MM.1S (cell line): ENCODE data around the gene TLE3.

Experiments
- DNase-seq: peaks from one replicate; pipeline ENCODE4 v3.0.0-alpha.2; 2015
- H2AFZ ChIP-seq: fragments of 300-600 bp; sonication (generic); 2 replicates; pipeline ENCODE4 v1.6.0; 2016; ENCODE audit warnings: antibody characterized with exemption, low read length
- H3F3A ChIP-seq: fragments of 300-600 bp; sonication (generic); 2 replicates; pipeline ENCODE4 v1.6.1; 2016; ENCODE audit warnings: mild to moderate bottlenecking, antibody characterized with exemption, low read length, moderate library complexity, mixed read lengths; ENCODE audit not compliant: insufficient read depth
- H3K27ac ChIP-seq: fragments of 300-600 bp; sonication (generic); 2 replicates; pipeline ENCODE4 v1.5.1; 2016; ENCODE audit warnings: mild to moderate bottlenecking, low read length
- H3K27me3 ChIP-seq: fragments of 300-600 bp; sonication (generic); replicated peaks from 2 replicates; pipeline ENCODE4 v1.6.0; 2016; ENCODE audit warnings: low read length; ENCODE audit not compliant: insufficient read depth
- H3K36me3 ChIP-seq: fragments of 300-600 bp; sonication (generic); replicated peaks from 2 replicates; pipeline ENCODE4 v1.6.1; 2016; ENCODE audit warnings: mild to moderate bottlenecking, low read length, mixed read lengths; ENCODE audit not compliant: insufficient read depth
- H3K4me1 ChIP-seq: fragments of 300-600 bp; sonication (generic); 2 replicates; pipeline ENCODE4 v1.6.1; 2016; ENCODE audit warnings: low read length, mixed read lengths
- H3K4me2 ChIP-seq: fragments of 300-600 bp; sonication (generic); 2 replicates; pipeline ENCODE4 v1.6.0; 2016; ENCODE audit warnings: low read depth, low read length
- H3K4me3 ChIP-seq: fragments of 300-600 bp; sonication (generic); 2 replicates; pipeline ENCODE4 v1.5.1; 2016; ENCODE audit warnings: low read length, mixed read lengths
- H3K79me2 ChIP-seq: fragments of 300-600 bp; sonication (generic); 2 replicates; pipeline ENCODE4 v1.6.1; 2016; ENCODE audit warnings: mixed run types, low read length, mixed read lengths
- H3K9ac ChIP-seq: fragments of 300-600 bp; sonication (generic); 2 replicates; pipeline ENCODE4 v1.6.1; 2016; ENCODE audit warnings: low read length, mixed read lengths
- H3K9me2 ChIP-seq: fragments of 300-600 bp; sonication (generic); replicated peaks from 2 replicates; pipeline ENCODE4 v1.6.1; 2016; ENCODE audit warnings: mild to moderate bottlenecking, low read length, mixed read lengths; ENCODE audit not compliant: insufficient read depth
- H3K9me3 ChIP-seq: fragments of 300-600 bp; sonication (generic); replicated peaks from 2 replicates; pipeline ENCODE4 v1.6.1; 2016; ENCODE audit warnings: mild to moderate bottlenecking, low read length, mixed read lengths; ENCODE audit not compliant: insufficient read depth
- H4K20me1 ChIP-seq: fragments of 300-600 bp; sonication (generic); 2 replicates; pipeline ENCODE4 v1.6.1; 2016; ENCODE audit warnings: mild to moderate bottlenecking, low read length, moderate library complexity, mixed read lengths; ENCODE audit not compliant: insufficient read depth
- EZH2 ChIP-seq: fragments of 300-600 bp; sonication (generic); optimal IDR thresholded peaks from 2 replicates; pipeline ENCODE3; 2017; ENCODE audit warnings: low read depth, mild to moderate bottlenecking, antibody characterized with exemption, low read length, mixed read lengths
- EZH2phosphoT487 ChIP-seq: fragments of 300-600 bp; sonication (generic); IDR thresholded peaks from 2 replicates; pipeline ENCODE4 v1.6.1; 2018; ENCODE audit warnings: antibody characterized with exemption, low read length
- TF ChIP-seq, protein P1 (sequence below): fragments of 300-600 bp; sonication (generic); IDR thresholded peaks from 2 replicates; pipeline ENCODE4 v1.5.1; 2016; ENCODE audit warnings: antibody characterized with exemption, low read length, mixed read lengths

The TLE3 gene

DNA sequence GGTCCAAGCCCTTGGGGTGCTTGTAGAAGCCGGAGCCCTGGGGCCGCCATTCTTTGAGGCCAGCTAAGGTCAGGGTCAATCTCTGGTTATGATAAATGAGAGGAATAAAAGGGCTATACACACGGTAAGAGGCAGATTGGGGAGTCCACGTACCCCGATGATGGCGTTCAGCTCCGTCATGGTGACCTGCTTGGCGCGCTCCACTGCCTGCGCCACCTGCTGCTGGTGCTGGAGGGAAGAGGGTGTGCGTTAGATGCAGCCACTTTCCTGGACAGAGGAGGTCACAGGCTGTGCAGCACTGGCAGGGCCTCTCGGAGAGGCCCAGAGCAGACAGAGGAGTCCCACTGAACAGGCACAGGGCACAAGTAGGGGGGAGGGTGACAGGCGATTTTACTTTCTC is 23.3 kb downstream of the TLE3 start:
- Histone ChIP-seq H3K4me1 (no peaks in the 10 kb centered on the region), H4K20me1 (peaks cover 45% of the 10 kb centered on the region), H3K9me3 (no peaks in the 10 kb centered on the region), H2AFZ (no peak overlapping the region), H3K4me2 (no peak overlapping the region), H3K79me2 (peaks cover 100% of the 10 kb centered on the region), H3K4me3 (no peak overlapping the region), H3K36me3 (peaks cover 36% of the 10 kb centered on the region; the same call in 1 of the 2 replicates), H3F3A (no peaks in the 10 kb centered on the region), H3K9ac (no peak overlapping the region), H3K27me3 (no peaks in the 10 kb centered on the region), H3K9me2 (no peaks in the 10 kb centered on the region), H3K27ac (no peak overlapping the region)
- DNase-seq = no peak
- no peak for TF ChIP-seq EZH2
- no peak for TF ChIP-seq EZH2phosphoT487
- TF ChIP-seq, protein P1, sequence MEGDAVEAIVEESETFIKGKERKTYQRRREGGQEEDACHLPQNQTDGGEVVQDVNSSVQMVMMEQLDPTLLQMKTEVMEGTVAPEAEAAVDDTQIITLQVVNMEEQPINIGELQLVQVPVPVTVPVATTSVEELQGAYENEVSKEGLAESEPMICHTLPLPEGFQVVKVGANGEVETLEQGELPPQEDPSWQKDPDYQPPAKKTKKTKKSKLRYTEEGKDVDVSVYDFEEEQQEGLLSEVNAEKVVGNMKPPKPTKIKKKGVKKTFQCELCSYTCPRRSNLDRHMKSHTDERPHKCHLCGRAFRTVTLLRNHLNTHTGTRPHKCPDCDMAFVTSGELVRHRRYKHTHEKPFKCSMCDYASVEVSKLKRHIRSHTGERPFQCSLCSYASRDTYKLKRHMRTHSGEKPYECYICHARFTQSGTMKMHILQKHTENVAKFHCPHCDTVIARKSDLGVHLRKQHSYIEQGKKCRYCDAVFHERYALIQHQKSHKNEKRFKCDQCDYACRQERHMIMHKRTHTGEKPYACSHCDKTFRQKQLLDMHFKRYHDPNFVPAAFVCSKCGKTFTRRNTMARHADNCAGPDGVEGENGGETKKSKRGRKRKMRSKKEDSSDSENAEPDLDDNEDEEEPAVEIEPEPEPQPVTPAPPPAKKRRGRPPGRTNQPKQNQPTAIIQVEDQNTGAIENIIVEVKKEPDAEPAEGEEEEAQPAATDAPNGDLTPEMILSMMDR = no peak

DNA sequence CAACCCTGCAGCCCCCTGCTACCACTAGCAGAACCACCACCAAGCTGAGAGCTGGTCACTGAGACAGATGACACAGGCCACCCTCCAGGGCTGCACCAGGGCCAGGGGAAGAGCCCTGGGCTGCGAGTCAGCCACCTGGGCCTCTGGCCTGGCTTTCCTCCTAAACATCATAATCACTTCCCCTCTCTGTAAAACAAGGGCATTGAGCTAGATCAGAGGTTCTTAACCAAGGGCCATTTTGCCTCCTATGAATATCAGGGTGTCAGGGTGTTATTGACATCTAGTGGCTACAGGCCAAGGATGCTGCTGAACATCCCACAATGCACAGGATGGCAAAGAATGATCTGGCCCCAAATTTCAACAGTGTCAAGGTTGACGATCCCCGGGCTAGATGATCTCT is 25.2 kb downstream of the TLE3 start:
- peaks cover 100% of the 10 kb centered on the region for H3K79me2 ChIP-seq
- peaks cover 35% of the 10 kb centered on the region for H4K20me1 ChIP-seq
- H3K4me3 ChIP-seq = no peak overlapping the region
- no peak overlapping the region for H3K27ac ChIP-seq
- H3K4me1 ChIP-seq = no peaks in the 10 kb centered on the region
- no peak overlapping the region for H2AFZ ChIP-seq
- no peak overlapping the region for H3K4me2 ChIP-seq
- TF ChIP-seq EZH2phosphoT487 = no peak
- TF ChIP-seq, protein P1 = no peak
- no peak for TF ChIP-seq EZH2
- no peaks in the 10 kb centered on the region for H3K9me3 ChIP-seq
- no peaks in the 10 kb centered on the region for H3K27me3 ChIP-seq
- no peaks in the 10 kb centered on the region for H3K9me2 ChIP-seq
- H3F3A ChIP-seq = peaks cover 3% of the 10 kb centered on the region; the same call in 1 of the 2 replicates
- DNase-seq = no peak
- no peak overlapping the region for H3K9ac ChIP-seq
- H3K36me3 ChIP-seq = peaks cover 36% of the 10 kb centered on the region; the same call in 1 of the 2 replicates

DNA sequence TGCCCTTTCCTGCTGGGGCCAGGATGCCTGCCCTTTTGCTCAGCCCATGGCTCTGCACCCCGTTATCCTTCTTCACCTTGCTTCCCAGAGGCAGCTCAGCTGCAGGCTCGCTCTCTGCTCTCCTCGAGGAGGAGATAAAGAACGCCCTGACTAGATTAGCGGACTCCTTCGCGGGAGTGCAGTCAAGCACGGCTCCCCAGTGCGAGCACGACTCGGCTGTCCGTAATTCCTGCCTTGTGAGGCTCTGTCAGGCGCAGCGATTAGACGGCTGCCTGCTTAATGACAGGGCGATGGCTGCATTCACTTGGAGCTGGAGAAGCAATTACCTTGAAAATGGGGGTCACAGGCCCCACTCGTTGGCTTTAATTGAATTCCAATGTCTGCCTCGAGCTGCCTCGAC is 25.9 kb downstream of the TLE3 start:
- TF ChIP-seq EZH2phosphoT487 (no peak), EZH2 (no peak)
- TF ChIP-seq, protein P1 = no peak
- Histone ChIP-seq H3K4me1 (no peaks in the 10 kb centered on the region), H3K9me2 (no peaks in the 10 kb centered on the region), H3K79me2 (peaks cover 100% of the 10 kb centered on the region), H3K36me3 (peaks cover 36% of the 10 kb centered on the region; the same call in 1 of the 2 replicates), H3K9me3 (no peaks in the 10 kb centered on the region), H3K4me2 (no peak overlapping the region), H2AFZ (no peak overlapping the region), H3K9ac (no peak overlapping the region), H3K27ac (no peak overlapping the region), H3F3A (peaks cover 3% of the 10 kb centered on the region; the same call in 1 of the 2 replicates), H3K27me3 (no peaks in the 10 kb centered on the region), H3K4me3 (no peak overlapping the region), H4K20me1 (peaks cover 28% of the 10 kb centered on the region)
- DNase-seq = no peak
